SK-N-SH treated with all-trans-retinoic acid at 6 μM for 48 hours (cell line): ENCODE measurements around the gene PTPN12.

Source experiments
- ARNTL ChIP-seq: fragments of 450-650 bp; formaldehyde crosslinking; IDR thresholded peaks from 2 replicates; pipeline ENCODE4 v1.5.0; 2020; ENCODE audit warnings: low read depth, mild to moderate bottlenecking, moderate library complexity, borderline replicate concordance
- CSDC2 ChIP-seq: fragments of 250-450 bp; sonication (Bioruptor Pico); IDR thresholded peaks from 2 replicates; pipeline ENCODE4 v1.5.0; 2020; ENCODE audit warnings: mild to moderate bottlenecking, moderate library complexity
- GLIS3 ChIP-seq: fragments of 250-450 bp; sonication (Bioruptor Pico); IDR thresholded peaks from 2 replicates; pipeline ENCODE4 v1.5.0; 2020; ENCODE audit warnings: mild to moderate bottlenecking, moderate library complexity
- SNAI2 ChIP-seq: fragments of 250-450 bp; sonication (Bioruptor Pico); IDR thresholded peaks from 2 replicates; pipeline ENCODE4 v1.5.0; 2020; ENCODE audit warnings: mild to moderate bottlenecking, moderate library complexity
- ZFP3 ChIP-seq: fragments of 250-450 bp; sonication (Bioruptor Pico); IDR thresholded peaks from 2 replicates; pipeline ENCODE4 v1.5.0; 2020; ENCODE audit warnings: mild to moderate bottlenecking, moderate library complexity
- ZFP30 ChIP-seq: fragments of 450-650 bp; formaldehyde crosslinking; IDR thresholded peaks from 2 replicates; pipeline ENCODE4 v1.5.0; 2022; ENCODE audit warnings: mild to moderate bottlenecking, moderate library complexity
- ZNF8 ChIP-seq: fragments of 450-650 bp; formaldehyde crosslinking; IDR thresholded peaks from 2 replicates; pipeline ENCODE4 v1.5.0; 2020; ENCODE audit warnings: mild to moderate bottlenecking, moderate library complexity
- TF ChIP-seq, protein P1 (sequence below): fragments of 250-450 bp; sonication (Bioruptor Pico); IDR thresholded peaks from 2 replicates; pipeline ENCODE4 v1.8.0; 2020; ENCODE audit warnings: mild to moderate bottlenecking, moderate library complexity, borderline replicate concordance
- TF ChIP-seq, protein P2 (sequence below): fragments of 250-450 bp; sonication (Bioruptor Pico); IDR thresholded peaks from 2 replicates; pipeline ENCODE4 v1.5.1; 2021; ENCODE audit warnings: mild to moderate bottlenecking, moderate library complexity

GRCh38 chr7:77506899-77507298 lies 30.2 kb upstream of the PTPN12 start:
- TF ChIP-seq GLIS3 (CRISPR knock-in tag) (no peak), ZNF8 (CRISPR knock-in tag) (no peak), ZFP3 (CRISPR knock-in tag) (no peak), ZFP30 (CRISPR knock-in tag) (no peak), CSDC2 (CRISPR knock-in tag) (no peak), ARNTL (CRISPR knock-in tag) (no peak), SNAI2 (CRISPR knock-in tag) (no peak)
- TF ChIP-seq, protein P1, sequence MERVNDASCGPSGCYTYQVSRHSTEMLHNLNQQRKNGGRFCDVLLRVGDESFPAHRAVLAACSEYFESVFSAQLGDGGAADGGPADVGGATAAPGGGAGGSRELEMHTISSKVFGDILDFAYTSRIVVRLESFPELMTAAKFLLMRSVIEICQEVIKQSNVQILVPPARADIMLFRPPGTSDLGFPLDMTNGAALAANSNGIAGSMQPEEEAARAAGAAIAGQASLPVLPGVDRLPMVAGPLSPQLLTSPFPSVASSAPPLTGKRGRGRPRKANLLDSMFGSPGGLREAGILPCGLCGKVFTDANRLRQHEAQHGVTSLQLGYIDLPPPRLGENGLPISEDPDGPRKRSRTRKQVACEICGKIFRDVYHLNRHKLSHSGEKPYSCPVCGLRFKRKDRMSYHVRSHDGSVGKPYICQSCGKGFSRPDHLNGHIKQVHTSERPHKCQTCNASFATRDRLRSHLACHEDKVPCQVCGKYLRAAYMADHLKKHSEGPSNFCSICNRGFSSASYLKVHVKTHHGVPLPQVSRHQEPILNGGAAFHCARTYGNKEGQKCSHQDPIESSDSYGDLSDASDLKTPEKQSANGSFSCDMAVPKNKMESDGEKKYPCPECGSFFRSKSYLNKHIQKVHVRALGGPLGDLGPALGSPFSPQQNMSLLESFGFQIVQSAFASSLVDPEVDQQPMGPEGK (CRISPR knock-in tag): no peak
- TF ChIP-seq, protein P2, sequence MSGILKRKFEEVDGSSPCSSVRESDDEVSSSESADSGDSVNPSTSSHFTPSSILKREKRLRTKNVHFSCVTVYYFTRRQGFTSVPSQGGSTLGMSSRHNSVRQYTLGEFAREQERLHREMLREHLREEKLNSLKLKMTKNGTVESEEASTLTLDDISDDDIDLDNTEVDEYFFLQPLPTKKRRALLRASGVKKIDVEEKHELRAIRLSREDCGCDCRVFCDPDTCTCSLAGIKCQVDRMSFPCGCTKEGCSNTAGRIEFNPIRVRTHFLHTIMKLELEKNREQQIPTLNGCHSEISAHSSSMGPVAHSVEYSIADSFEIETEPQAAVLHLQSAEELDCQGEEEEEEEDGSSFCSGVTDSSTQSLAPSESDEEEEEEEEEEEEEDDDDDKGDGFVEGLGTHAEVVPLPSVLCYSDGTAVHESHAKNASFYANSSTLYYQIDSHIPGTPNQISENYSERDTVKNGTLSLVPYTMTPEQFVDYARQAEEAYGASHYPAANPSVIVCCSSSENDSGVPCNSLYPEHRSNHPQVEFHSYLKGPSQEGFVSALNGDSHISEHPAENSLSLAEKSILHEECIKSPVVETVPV (CRISPR knock-in tag): no peak
